GM18909 (cell line): ENCODE data around the gene TIMM10B.

ENCODE experiments used
- ATAC-seq: cut with Tn5 transposase; IDR thresholded peaks from one replicate; pipeline ENCODE4 v1.9.1; 2021; ENCODE audit warnings: mild to moderate bottlenecking; ENCODE audit not compliant: unreplicated experiment, poor library complexity

Gene TIMM10B

GRCh38 chr11:6481012-6481923, at the start of gene TIMM10B, which contains the start of gene ARFIP2:
Gene TIMM10B, plus strand, starts transcription at chr11:6481501. Its CDS starts 16 bp downstream, at chr11:6481517.
Gene ARFIP2, minus strand, starts transcription at chr11:6481331. Its CDS starts 910 bp downstream, at chr11:6480421.
- ATAC-seq, result peak; percentile 99

GRCh38 chr11:6431861-6432260, 49.4 kb upstream of the TIMM10B start:
- ATAC-seq, result no peak

- peak; percentile 45 for ATAC-seq
These were observed 47.2 kb upstream of the TIMM10B start for GRCh38 chr11:6433998-6434660.

- ATAC-seq, result no peak
These were observed 43.9 kb upstream of the TIMM10B start for GRCh38 chr11:6437423-6437822.

GRCh38 chr11:6437993-6438392, 43.3 kb upstream of the TIMM10B start:
- ATAC-seq, result no peak

- no peak for ATAC-seq
These were observed 42.2 kb upstream of the TIMM10B start for GRCh38 chr11:6438979-6439571.

GRCh38 chr11:6440906-6441358, 40.4 kb upstream of the TIMM10B start, which contains the start of gene HPX:
Gene HPX, minus strand, starts transcription at chr11:6440987. Its CDS starts 24 bp downstream, at chr11:6440963.
- no peak for ATAC-seq

- no peak for ATAC-seq
These were observed 38.9 kb upstream of the TIMM10B start for GRCh38 chr11:6442441-6442840.

- ATAC-seq, result peak; percentile 83
These were observed 37.9 kb upstream of the TIMM10B start for GRCh38 chr11:6443269-6444003.

- ATAC-seq, result no peak
These were observed 32.7 kb upstream of the TIMM10B start for GRCh38 chr11:6448574-6448973.

- ATAC-seq, result no peak
These were observed 29.1 kb upstream of the TIMM10B start for GRCh38 chr11:6452219-6452618.

- no peak for ATAC-seq
These were observed 28.1 kb upstream of the TIMM10B start for GRCh38 chr11:6453152-6453551.

- no peak for ATAC-seq
These were observed 26.2 kb upstream of the TIMM10B start for GRCh38 chr11:6455070-6455469.

GRCh38 chr11:6456361-6457073, 24.8 kb upstream of the TIMM10B start:
- ATAC-seq, result no peak

- ATAC-seq, result no peak
These were observed 23.6 kb upstream of the TIMM10B start for GRCh38 chr11:6457581-6458320.

GRCh38 chr11:6458352-6459098, 22.8 kb upstream of the TIMM10B start:
- ATAC-seq, result no peak

- ATAC-seq, result no peak
These were observed 22.2 kb upstream of the TIMM10B start for GRCh38 chr11:6459099-6459450.
